Type B pancreatic cell (in vitro differentiated cells): ENCODE measurements around the gene DAB1. TPM values are rescaled to one million over a fixed set of nuclear protein-coding genes. Genes with fewer than 3 reads are reported as not detected.

ENCODE experiments used
- DNase-seq: peaks from one replicate; pipeline ENCODE4 v3.0.0; 2021; ENCODE audit warnings: mixed read lengths; ENCODE audit not compliant: unreplicated experiment; ENCODE audit errors: extremely low spot score
- H3K27ac Mint-ChIP-seq: 2 replicates; pipeline ENCODE4 v1.8.0; 2021; ENCODE audit warnings: mild to moderate bottlenecking, mixed read lengths
- H3K27me3 Mint-ChIP-seq: 2 replicates; pipeline ENCODE4 v1.8.0; 2021; ENCODE audit warnings: mixed read lengths
- H3K36me3 Mint-ChIP-seq: 2 replicates; pipeline ENCODE4 v1.8.0; 2021; ENCODE audit warnings: mixed read lengths
- H3K4me1 Mint-ChIP-seq: one replicate; pipeline ENCODE4 v1.8.0; 2021; ENCODE audit warnings: mixed read lengths; ENCODE audit not compliant: unreplicated experiment
- H3K4me3 Mint-ChIP-seq: 2 replicates; pipeline ENCODE4 v1.8.0; 2021; ENCODE audit warnings: mild to moderate bottlenecking, mixed read lengths
- H3K9me3 Mint-ChIP-seq: 2 replicates; pipeline ENCODE4 v1.8.0; 2021; ENCODE audit warnings: mixed read lengths
- CTCF ChIP-seq: fragments of 200-600 bp; sonication (generic); conservative IDR thresholded peaks from 2 replicates; pipeline ENCODE4 v1.5.0; 2021; ENCODE audit warnings: antibody characterized with exemption, mild to moderate bottlenecking
- total RNA-seq: library from RNA; stranded (reverse); gene quantifications from 2 replicates; pipeline ENCODE4 v1.2.1, GENCODE V29; 2021; ENCODE audit warnings: low replicate concordance

Gene DAB1
- total RNA-seq, 1 donor from 2014 or later: 7.3 TPM

- Mint-ChIP-seq H3K36me3 (no peaks in the 10 kb centered on the region), H3K27me3 (peaks cover 22% of the 10 kb centered on the region), H3K4me3 (no peak overlapping the region), H3K9me3 (no peaks in the 10 kb centered on the region), H3K4me1 (peaks cover 15% of the 10 kb centered on the region), H3K27ac (no peak overlapping the region)
- no peak for TF ChIP-seq CTCF
- DNase-seq: no peak
These were observed 306.1 kb downstream of the DAB1 start for GRCh38 chr1:57117753-57118152.

GRCh38 chr1:57116871-57117270, 307.0 kb downstream of the DAB1 start:
- no peak overlapping the region for H3K27ac Mint-ChIP-seq
- H3K4me3 Mint-ChIP-seq: no peak overlapping the region
- H3K36me3 Mint-ChIP-seq: no peaks in the 10 kb centered on the region
- H3K4me1 Mint-ChIP-seq: peaks cover 15% of the 10 kb centered on the region
- H3K9me3 Mint-ChIP-seq: no peaks in the 10 kb centered on the region
- TF ChIP-seq CTCF: no peak
- H3K27me3 Mint-ChIP-seq: peaks cover 20% of the 10 kb centered on the region
- no peak for DNase-seq

GRCh38 chr1:57115030-57115614, 308.7 kb downstream of the DAB1 start:
- TF ChIP-seq CTCF: no peak

GRCh38 chr1:57112148-57112547, 311.7 kb downstream of the DAB1 start:
- H3K4me1 Mint-ChIP-seq: peaks cover 6% of the 10 kb centered on the region
- no peaks in the 10 kb centered on the region for H3K9me3 Mint-ChIP-seq
- H3K27me3 Mint-ChIP-seq: peaks cover 14% of the 10 kb centered on the region
- no peak for TF ChIP-seq CTCF
- no peak overlapping the region for H3K4me3 Mint-ChIP-seq
- H3K36me3 Mint-ChIP-seq: no peaks in the 10 kb centered on the region
- no peak for DNase-seq
- H3K27ac Mint-ChIP-seq: no peak overlapping the region

More at GRCh38 chr1:57115030-57115614, 308.7 kb downstream of the DAB1 start:
- DNase-seq: no peak
- Mint-ChIP-seq H3K27ac (no peak overlapping the region), H3K4me1 (peaks cover 15% of the 10 kb centered on the region), H3K9me3 (no peaks in the 10 kb centered on the region), H3K36me3 (no peaks in the 10 kb centered on the region), H3K27me3 (peaks cover 7% of the 10 kb centered on the region), H3K4me3 (no peak overlapping the region)

- Mint-ChIP-seq H3K4me1 (peaks cover 6% of the 10 kb centered on the region), H3K27ac (no peak overlapping the region)
These were observed 312.7 kb downstream of the DAB1 start for GRCh38 chr1:57111175-57111574.

More at GRCh38 chr1:57111175-57111574, 312.7 kb downstream of the DAB1 start:
- H3K36me3 Mint-ChIP-seq: no peaks in the 10 kb centered on the region
- no peak for DNase-seq
- H3K4me3 Mint-ChIP-seq: no peak overlapping the region
- TF ChIP-seq CTCF: no peak
- no peaks in the 10 kb centered on the region for H3K9me3 Mint-ChIP-seq
- peaks cover 14% of the 10 kb centered on the region for H3K27me3 Mint-ChIP-seq
